Panc1 (cell line): ENCODE measurements around the gene OTOA.
"Not testable (repeated sequence)": the region's sequence is repeated elsewhere in the genome, so short reads cannot be mapped to it uniquely, and the experiment has no call there.

Experiments used
- POLR2AphosphoS5 ChIP-seq: IDR thresholded peaks from 2 replicates; pipeline ENCODE4 v1.6.1; 2012; ENCODE audit warnings: mild to moderate bottlenecking, low read depth, low read length, moderate library complexity
- SIN3A ChIP-seq: IDR thresholded peaks from 2 replicates; pipeline ENCODE4 v1.6.1; 2012; ENCODE audit warnings: low read depth, mild to moderate bottlenecking, low read length, moderate library complexity, borderline replicate concordance; ENCODE audit not compliant: insufficient read depth
- TCF7L2 ChIP-seq: IDR thresholded peaks from 2 replicates; pipeline ENCODE4 v1.6.1; 2011; ENCODE audit warnings: mild to moderate bottlenecking, low read depth, low read length, inconsistent platforms
- TF ChIP-seq, protein P1 (sequence below): fragments of 450-650 bp; IDR thresholded peaks from 2 replicates; pipeline ENCODE4 v1.5.1; 2017; ENCODE audit warnings: mild to moderate bottlenecking
- TF ChIP-seq, protein P2 (sequence below), 2 experiments: IDR thresholded peaks; 2 replicates each; pipeline ENCODE4 v1.6.1; 2011 to 2012; ENCODE audit warnings: low read depth in 2 of 2, control low read depth in 1 of 2, low read length in 1 of 2, mild to moderate bottlenecking in 1 of 2, moderate library complexity in 1 of 2; ENCODE audit not compliant: insufficient read depth in 1 of 2

DNA sequence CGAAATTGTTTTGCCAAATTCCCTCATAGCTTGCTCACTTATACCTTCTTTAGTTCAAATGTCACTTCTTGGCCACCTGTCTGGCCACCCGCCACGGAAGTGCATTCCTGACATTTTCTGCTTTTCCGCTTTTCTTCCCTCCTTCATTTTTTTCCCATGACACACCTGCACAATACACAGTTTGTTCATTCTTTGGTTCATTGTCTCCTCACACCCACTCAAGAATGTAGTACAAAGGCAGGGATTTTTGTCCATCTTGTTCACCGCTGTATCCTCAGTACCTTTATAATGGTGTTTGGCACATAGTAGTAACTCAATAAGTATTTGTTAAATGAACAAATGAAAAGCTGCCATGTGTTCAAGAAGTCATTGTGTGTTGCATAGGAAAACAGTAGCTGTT, 116.8 kb downstream of the OTOA start:
- TF ChIP-seq, protein P1, sequence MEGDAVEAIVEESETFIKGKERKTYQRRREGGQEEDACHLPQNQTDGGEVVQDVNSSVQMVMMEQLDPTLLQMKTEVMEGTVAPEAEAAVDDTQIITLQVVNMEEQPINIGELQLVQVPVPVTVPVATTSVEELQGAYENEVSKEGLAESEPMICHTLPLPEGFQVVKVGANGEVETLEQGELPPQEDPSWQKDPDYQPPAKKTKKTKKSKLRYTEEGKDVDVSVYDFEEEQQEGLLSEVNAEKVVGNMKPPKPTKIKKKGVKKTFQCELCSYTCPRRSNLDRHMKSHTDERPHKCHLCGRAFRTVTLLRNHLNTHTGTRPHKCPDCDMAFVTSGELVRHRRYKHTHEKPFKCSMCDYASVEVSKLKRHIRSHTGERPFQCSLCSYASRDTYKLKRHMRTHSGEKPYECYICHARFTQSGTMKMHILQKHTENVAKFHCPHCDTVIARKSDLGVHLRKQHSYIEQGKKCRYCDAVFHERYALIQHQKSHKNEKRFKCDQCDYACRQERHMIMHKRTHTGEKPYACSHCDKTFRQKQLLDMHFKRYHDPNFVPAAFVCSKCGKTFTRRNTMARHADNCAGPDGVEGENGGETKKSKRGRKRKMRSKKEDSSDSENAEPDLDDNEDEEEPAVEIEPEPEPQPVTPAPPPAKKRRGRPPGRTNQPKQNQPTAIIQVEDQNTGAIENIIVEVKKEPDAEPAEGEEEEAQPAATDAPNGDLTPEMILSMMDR = not testable (repeated sequence)
- TF ChIP-seq, protein P2, sequence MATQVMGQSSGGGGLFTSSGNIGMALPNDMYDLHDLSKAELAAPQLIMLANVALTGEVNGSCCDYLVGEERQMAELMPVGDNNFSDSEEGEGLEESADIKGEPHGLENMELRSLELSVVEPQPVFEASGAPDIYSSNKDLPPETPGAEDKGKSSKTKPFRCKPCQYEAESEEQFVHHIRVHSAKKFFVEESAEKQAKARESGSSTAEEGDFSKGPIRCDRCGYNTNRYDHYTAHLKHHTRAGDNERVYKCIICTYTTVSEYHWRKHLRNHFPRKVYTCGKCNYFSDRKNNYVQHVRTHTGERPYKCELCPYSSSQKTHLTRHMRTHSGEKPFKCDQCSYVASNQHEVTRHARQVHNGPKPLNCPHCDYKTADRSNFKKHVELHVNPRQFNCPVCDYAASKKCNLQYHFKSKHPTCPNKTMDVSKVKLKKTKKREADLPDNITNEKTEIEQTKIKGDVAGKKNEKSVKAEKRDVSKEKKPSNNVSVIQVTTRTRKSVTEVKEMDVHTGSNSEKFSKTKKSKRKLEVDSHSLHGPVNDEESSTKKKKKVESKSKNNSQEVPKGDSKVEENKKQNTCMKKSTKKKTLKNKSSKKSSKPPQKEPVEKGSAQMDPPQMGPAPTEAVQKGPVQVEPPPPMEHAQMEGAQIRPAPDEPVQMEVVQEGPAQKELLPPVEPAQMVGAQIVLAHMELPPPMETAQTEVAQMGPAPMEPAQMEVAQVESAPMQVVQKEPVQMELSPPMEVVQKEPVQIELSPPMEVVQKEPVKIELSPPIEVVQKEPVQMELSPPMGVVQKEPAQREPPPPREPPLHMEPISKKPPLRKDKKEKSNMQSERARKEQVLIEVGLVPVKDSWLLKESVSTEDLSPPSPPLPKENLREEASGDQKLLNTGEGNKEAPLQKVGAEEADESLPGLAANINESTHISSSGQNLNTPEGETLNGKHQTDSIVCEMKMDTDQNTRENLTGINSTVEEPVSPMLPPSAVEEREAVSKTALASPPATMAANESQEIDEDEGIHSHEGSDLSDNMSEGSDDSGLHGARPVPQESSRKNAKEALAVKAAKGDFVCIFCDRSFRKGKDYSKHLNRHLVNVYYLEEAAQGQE (IDR thresholded peaks at IDR 0.05; ENCODE audit: insufficient read depth in 1 of 2, low read depth in 2 of 2, low read length in 1 of 2) = not testable (repeated sequence)
- not testable (repeated sequence) for TF ChIP-seq TCF7L2, POLR2AphosphoS5, SIN3A
